NT2/D1 (cell line): ENCODE data around the gene TTC3.

Experiments used
- SUZ12 ChIP-seq: IDR thresholded peaks from 2 replicates; pipeline ENCODE4 v1.6.1; 2011; ENCODE audit not compliant: insufficient read length, insufficient read depth; ENCODE audit errors: extremely low read depth
- YY1 ChIP-seq: IDR thresholded peaks from 2 replicates; pipeline ENCODE4 v1.6.1; 2011; ENCODE audit not compliant: insufficient read length, insufficient read depth
- ZNF274 ChIP-seq: IDR thresholded peaks from 2 replicates; pipeline ENCODE4 v1.6.1; 2011; ENCODE audit warnings: mild to moderate bottlenecking, low read depth, low read length

DNA sequence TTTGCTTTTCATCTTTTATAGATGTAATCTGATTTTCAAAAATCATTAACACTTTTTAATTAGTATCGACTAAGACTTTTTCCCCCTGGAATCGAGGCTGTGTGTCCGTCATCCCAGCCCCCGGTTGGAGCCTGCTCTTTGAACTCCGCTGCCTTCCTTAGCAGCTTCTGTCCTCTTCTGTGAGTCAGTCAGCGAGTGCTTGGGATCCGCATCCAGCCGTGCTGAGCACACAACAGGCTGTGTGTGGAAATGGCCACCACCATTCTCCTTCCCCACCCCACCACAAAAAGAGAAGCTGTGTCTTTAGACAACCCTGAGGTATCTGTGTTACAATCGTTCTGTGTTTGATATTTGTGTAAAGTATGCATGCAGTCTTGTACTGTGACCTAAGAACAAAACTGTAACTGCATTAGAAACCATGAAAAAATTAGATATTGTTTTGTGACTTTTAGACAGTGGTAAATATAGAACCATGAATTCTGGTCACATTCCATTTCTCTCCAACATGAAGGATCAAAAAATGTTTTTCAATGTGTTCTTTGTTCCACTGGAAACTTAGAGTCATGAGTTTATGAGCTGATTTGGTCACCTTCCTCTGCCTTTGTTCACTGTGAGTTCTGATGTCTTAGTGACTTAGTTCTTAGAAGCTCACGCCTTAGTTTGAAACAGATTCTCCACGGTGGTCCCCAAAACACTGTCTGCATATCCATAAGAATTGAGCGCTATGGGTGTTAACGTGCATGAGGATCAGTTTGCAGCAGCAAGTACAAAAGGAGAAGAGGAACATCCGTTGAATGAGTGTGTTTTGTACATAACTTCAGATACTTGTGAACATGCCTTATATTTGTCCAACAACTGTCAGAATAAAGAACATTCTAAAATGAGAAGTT is 129.4 kb downstream of the TTC3 start:
- no peak for TF ChIP-seq YY1
- no peak for TF ChIP-seq ZNF274
- no peak for TF ChIP-seq SUZ12
